ENCODE results near the gene ETV1.

DNA sequence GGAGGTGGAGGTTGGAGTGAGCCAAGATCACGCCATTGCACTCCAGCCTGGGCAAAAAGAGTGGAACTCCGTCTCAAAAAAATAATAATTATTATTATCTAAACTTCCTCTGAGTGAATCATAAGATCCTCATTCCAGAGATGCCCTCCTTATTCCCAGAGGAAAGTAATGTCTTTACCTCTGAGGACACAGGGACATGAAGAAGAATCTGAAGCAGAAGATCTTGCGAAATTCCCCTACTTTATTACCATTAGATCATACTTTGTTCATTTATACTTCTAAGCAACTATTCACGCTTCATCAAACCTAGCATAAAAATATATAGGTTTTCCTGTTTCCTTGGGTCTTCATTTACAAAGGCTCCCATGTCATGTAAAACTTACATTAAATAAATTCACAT lies 143.1 kb downstream of the ETV1 start:
- TF ChIP-seq POLR2A (IDR thresholded peaks at IDR 0.05) (no peak), POLR2AphosphoS5 (IDR thresholded peaks at IDR 0.05) (no peak)
- TF ChIP-seq, protein P1, sequence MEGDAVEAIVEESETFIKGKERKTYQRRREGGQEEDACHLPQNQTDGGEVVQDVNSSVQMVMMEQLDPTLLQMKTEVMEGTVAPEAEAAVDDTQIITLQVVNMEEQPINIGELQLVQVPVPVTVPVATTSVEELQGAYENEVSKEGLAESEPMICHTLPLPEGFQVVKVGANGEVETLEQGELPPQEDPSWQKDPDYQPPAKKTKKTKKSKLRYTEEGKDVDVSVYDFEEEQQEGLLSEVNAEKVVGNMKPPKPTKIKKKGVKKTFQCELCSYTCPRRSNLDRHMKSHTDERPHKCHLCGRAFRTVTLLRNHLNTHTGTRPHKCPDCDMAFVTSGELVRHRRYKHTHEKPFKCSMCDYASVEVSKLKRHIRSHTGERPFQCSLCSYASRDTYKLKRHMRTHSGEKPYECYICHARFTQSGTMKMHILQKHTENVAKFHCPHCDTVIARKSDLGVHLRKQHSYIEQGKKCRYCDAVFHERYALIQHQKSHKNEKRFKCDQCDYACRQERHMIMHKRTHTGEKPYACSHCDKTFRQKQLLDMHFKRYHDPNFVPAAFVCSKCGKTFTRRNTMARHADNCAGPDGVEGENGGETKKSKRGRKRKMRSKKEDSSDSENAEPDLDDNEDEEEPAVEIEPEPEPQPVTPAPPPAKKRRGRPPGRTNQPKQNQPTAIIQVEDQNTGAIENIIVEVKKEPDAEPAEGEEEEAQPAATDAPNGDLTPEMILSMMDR (IDR thresholded peaks at IDR 0.05), result no peak

Measured in breast epithelium (tissue), 3 donors.